C4-2B (cell line): ENCODE measurements around the gene VEGFC.

ENCODE experiments used
- H3K27ac ChIP-seq: fragments of 450-650 bp; 2 replicates; pipeline ENCODE4 v1.5.1; 2017
- CTCF ChIP-seq: fragments of 450-650 bp; conservative IDR thresholded peaks from 2 replicates; pipeline ENCODE4 v1.5.1; 2017; ENCODE audit warnings: mild to moderate bottlenecking
- ZFX ChIP-seq: fragments of 450-650 bp; IDR thresholded peaks from 2 replicates; pipeline ENCODE4 v1.6.1; 2017

VEGFC gene

GRCh38 chr4:176778491-176778890, 14.2 kb downstream of the VEGFC start:
- no peak overlapping the region for H3K27ac ChIP-seq

GRCh38 chr4:176778063-176778462, 14.7 kb downstream of the VEGFC start:
- TF ChIP-seq CTCF, result no peak
- TF ChIP-seq ZFX, result no peak
- no peak overlapping the region for H3K27ac ChIP-seq

More at GRCh38 chr4:176778491-176778890, 14.2 kb downstream of the VEGFC start:
- no peak for TF ChIP-seq CTCF
- no peak for TF ChIP-seq ZFX

- TF ChIP-seq CTCF (no peak), ZFX (no peak)
- H3K27ac ChIP-seq, result no peak overlapping the region
Observed at GRCh38 chr4:176775338-176775737, 17.4 kb downstream of the VEGFC start.

- no peak overlapping the region for H3K27ac ChIP-seq
- TF ChIP-seq ZFX (no peak), CTCF (no peak)
Observed at GRCh38 chr4:176774852-176775251, 17.9 kb downstream of the VEGFC start.

- H3K27ac ChIP-seq, result no peak overlapping the region
- TF ChIP-seq CTCF (no peak), ZFX (no peak)
Observed at GRCh38 chr4:176769514-176769913, 23.2 kb downstream of the VEGFC start.

GRCh38 chr4:176767183-176767582, 25.5 kb downstream of the VEGFC start:
- H3K27ac ChIP-seq, result no peak overlapping the region
- no peak for TF ChIP-seq CTCF
- no peak for TF ChIP-seq ZFX

- no peak for TF ChIP-seq CTCF
- TF ChIP-seq ZFX, result no peak
Observed at GRCh38 chr4:176762661-176763308, 29.9 kb downstream of the VEGFC start.

More at GRCh38 chr4:176762661-176763308, 29.9 kb downstream of the VEGFC start:
- no peak overlapping the region for H3K27ac ChIP-seq
